MM.1S (cell line): ENCODE data around the gene TCF25.

Experiments used
- DNase-seq: peaks from one replicate; pipeline ENCODE4 v3.0.0-alpha.2; 2015
- H2AFZ ChIP-seq: fragments of 300-600 bp; sonication (generic); 2 replicates; pipeline ENCODE4 v1.6.0; 2016; ENCODE audit warnings: antibody characterized with exemption, low read length
- H3F3A ChIP-seq: fragments of 300-600 bp; sonication (generic); 2 replicates; pipeline ENCODE4 v1.6.1; 2016; ENCODE audit warnings: mild to moderate bottlenecking, antibody characterized with exemption, low read length, moderate library complexity, mixed read lengths; ENCODE audit not compliant: insufficient read depth
- H3K27ac ChIP-seq: fragments of 300-600 bp; sonication (generic); 2 replicates; pipeline ENCODE4 v1.5.1; 2016; ENCODE audit warnings: mild to moderate bottlenecking, low read length
- H3K27me3 ChIP-seq: fragments of 300-600 bp; sonication (generic); replicated peaks from 2 replicates; pipeline ENCODE4 v1.6.0; 2016; ENCODE audit warnings: low read length; ENCODE audit not compliant: insufficient read depth
- H3K36me3 ChIP-seq: fragments of 300-600 bp; sonication (generic); replicated peaks from 2 replicates; pipeline ENCODE4 v1.6.1; 2016; ENCODE audit warnings: mild to moderate bottlenecking, low read length, mixed read lengths; ENCODE audit not compliant: insufficient read depth
- H3K4me1 ChIP-seq: fragments of 300-600 bp; sonication (generic); 2 replicates; pipeline ENCODE4 v1.6.1; 2016; ENCODE audit warnings: low read length, mixed read lengths
- H3K4me2 ChIP-seq: fragments of 300-600 bp; sonication (generic); 2 replicates; pipeline ENCODE4 v1.6.0; 2016; ENCODE audit warnings: low read depth, low read length
- H3K4me3 ChIP-seq: fragments of 300-600 bp; sonication (generic); 2 replicates; pipeline ENCODE4 v1.5.1; 2016; ENCODE audit warnings: low read length, mixed read lengths
- H3K79me2 ChIP-seq: fragments of 300-600 bp; sonication (generic); 2 replicates; pipeline ENCODE4 v1.6.1; 2016; ENCODE audit warnings: mixed run types, low read length, mixed read lengths
- H3K9ac ChIP-seq: fragments of 300-600 bp; sonication (generic); 2 replicates; pipeline ENCODE4 v1.6.1; 2016; ENCODE audit warnings: low read length, mixed read lengths
- H3K9me2 ChIP-seq: fragments of 300-600 bp; sonication (generic); replicated peaks from 2 replicates; pipeline ENCODE4 v1.6.1; 2016; ENCODE audit warnings: mild to moderate bottlenecking, low read length, mixed read lengths; ENCODE audit not compliant: insufficient read depth
- H3K9me3 ChIP-seq: fragments of 300-600 bp; sonication (generic); replicated peaks from 2 replicates; pipeline ENCODE4 v1.6.1; 2016; ENCODE audit warnings: mild to moderate bottlenecking, low read length, mixed read lengths; ENCODE audit not compliant: insufficient read depth
- H4K20me1 ChIP-seq: fragments of 300-600 bp; sonication (generic); 2 replicates; pipeline ENCODE4 v1.6.1; 2016; ENCODE audit warnings: mild to moderate bottlenecking, low read length, moderate library complexity, mixed read lengths; ENCODE audit not compliant: insufficient read depth
- CTCF ChIP-seq: fragments of 300-600 bp; sonication (generic); IDR thresholded peaks from 2 replicates; pipeline ENCODE4 v1.5.1; 2016; ENCODE audit warnings: antibody characterized with exemption, low read length, mixed read lengths
- EZH2 ChIP-seq: fragments of 300-600 bp; sonication (generic); optimal IDR thresholded peaks from 2 replicates; pipeline ENCODE3; 2017; ENCODE audit warnings: low read depth, mild to moderate bottlenecking, antibody characterized with exemption, low read length, mixed read lengths
- EZH2phosphoT487 ChIP-seq: fragments of 300-600 bp; sonication (generic); IDR thresholded peaks from 2 replicates; pipeline ENCODE4 v1.6.1; 2018; ENCODE audit warnings: antibody characterized with exemption, low read length

The TCF25 gene

GRCh38 chr16:89949756-89950155, 76.4 kb downstream of the TCF25 start:
- no peak for TF ChIP-seq EZH2
- TF ChIP-seq CTCF, result no peak
- no peak for TF ChIP-seq EZH2phosphoT487
- Histone ChIP-seq H3K4me3 (no peak overlapping the region), H2AFZ (no peak overlapping the region), H3K9ac (no peak overlapping the region), H3K27me3 (no peaks in the 10 kb centered on the region), H3F3A (no peaks in the 10 kb centered on the region), H3K9me2 (no peaks in the 10 kb centered on the region), H3K4me1 (no peaks in the 10 kb centered on the region), H3K79me2 (0 out of 2 replicates have a peak, but pooled peaks cover 3% of the 10 kb centered on the region), H3K36me3 (no peaks in the 10 kb centered on the region), H3K27ac (no peak overlapping the region), H3K4me2 (peak overlapping the region; percentile 63; the same call in 1 of the 2 replicates), H4K20me1 (no peaks in the 10 kb centered on the region), H3K9me3 (no peaks in the 10 kb centered on the region)
- no peak for DNase-seq

DNA sequence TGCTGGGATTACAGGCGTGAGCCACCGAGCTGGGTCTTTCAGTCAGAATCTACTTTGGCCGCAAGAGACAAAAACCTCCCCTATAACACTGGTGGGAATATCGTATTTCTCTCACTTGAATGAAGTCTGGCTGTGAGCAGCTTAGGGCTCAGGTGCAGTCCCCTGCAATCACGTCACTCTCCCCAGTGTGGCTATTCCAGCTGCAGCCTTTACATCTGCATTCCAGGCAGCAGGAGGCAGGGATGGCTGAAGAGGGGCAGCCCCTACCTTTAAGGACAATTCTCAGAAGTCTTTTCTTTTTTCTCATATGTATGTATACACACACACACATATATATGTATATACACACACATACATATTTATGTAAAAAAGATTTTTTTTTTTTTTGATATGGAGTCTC, 78.1 kb downstream of the TCF25 start:
- H3K9me2 ChIP-seq, result no peaks in the 10 kb centered on the region
- H3K4me2 ChIP-seq, result no peak overlapping the region
- no peaks in the 10 kb centered on the region for H4K20me1 ChIP-seq
- no peaks in the 10 kb centered on the region for H3K27me3 ChIP-seq
- H3K27ac ChIP-seq, result no peak overlapping the region
- H3K9me3 ChIP-seq, result no peaks in the 10 kb centered on the region
- H2AFZ ChIP-seq, result no peak overlapping the region
- no peaks in the 10 kb centered on the region for H3F3A ChIP-seq
- DNase-seq, result no peak
- TF ChIP-seq EZH2phosphoT487, result no peak
- no peak for TF ChIP-seq EZH2
- no peak for TF ChIP-seq CTCF
- H3K9ac ChIP-seq, result no peak overlapping the region
- H3K4me3 ChIP-seq, result no peak overlapping the region
- no peaks in the 10 kb centered on the region for H3K4me1 ChIP-seq
- 0 out of 2 replicates have a peak, but pooled peaks cover 3% of the 10 kb centered on the region for H3K79me2 ChIP-seq
- H3K36me3 ChIP-seq, result no peaks in the 10 kb centered on the region

- H2AFZ ChIP-seq, result no peak overlapping the region
- no peak overlapping the region for H3K4me3 ChIP-seq
- H3K4me1 ChIP-seq, result no peaks in the 10 kb centered on the region
- H3K36me3 ChIP-seq, result no peaks in the 10 kb centered on the region
- H3K79me2 ChIP-seq, result 0 out of 2 replicates have a peak, but pooled peaks cover 3% of the 10 kb centered on the region
- no peak overlapping the region for H3K4me2 ChIP-seq
- H3K9me2 ChIP-seq, result no peaks in the 10 kb centered on the region
- H3K27me3 ChIP-seq, result no peaks in the 10 kb centered on the region
- no peak overlapping the region for H3K27ac ChIP-seq
- DNase-seq, result no peak
- H3F3A ChIP-seq, result no peaks in the 10 kb centered on the region
- no peak overlapping the region for H3K9ac ChIP-seq
- H3K9me3 ChIP-seq, result no peaks in the 10 kb centered on the region
- TF ChIP-seq CTCF (no peak), EZH2phosphoT487 (no peak), EZH2 (no peak)
- H4K20me1 ChIP-seq, result no peaks in the 10 kb centered on the region
These were observed 78.7 kb downstream of the TCF25 start for GRCh38 chr16:89952049-89952448.
